Body of pancreas (tissue), 4 donors: ENCODE results near the gene C12orf60.

Experiments used
- CTCF ChIP-seq, 7 experiments: fragments of 450-650 bp in 4 of 7; fragments of 200-600 bp in 3 of 7; sonication (generic) in 3 of 7; IDR thresholded peaks; one replicate each; pipeline ENCODE4 v1.5.1; 2016 to 2019; ENCODE audit warnings: antibody characterized with exemption in 7 of 7
- POLR2A ChIP-seq, 3 donors: fragments of 450-650 bp; IDR thresholded peaks; one replicate each; pipeline ENCODE4 v1.6.1; 2016; ENCODE audit warnings: antibody characterized with exemption in 3 of 3, mild to moderate bottlenecking in 2 of 3

DNA sequence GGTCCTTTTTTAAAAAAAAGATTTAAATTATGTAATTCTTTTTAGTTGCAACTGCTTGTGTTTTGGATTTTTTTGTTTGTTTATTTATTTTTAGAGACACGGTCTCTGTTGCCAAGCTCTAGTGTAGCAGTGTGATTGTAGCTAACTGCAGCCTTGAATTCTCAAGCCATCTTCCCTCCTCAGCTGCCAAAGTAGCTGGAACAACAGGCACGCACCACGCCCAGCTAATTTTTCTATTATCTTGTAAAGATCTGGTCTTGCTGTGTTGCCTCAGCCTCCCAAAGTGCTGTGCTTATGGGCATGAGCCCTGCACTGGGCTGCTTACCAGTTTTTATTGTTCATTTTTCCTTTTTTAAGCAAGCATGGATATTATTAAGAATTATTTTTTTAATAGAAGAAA is 50.5 kb downstream of the C12orf60 start:
- no peak for TF ChIP-seq CTCF (IDR thresholded peaks at IDR 0.05)
- TF ChIP-seq POLR2A (IDR thresholded peaks at IDR 0.05), result no peak
